ENCODE measurements around the gene INTU. TPM values are rescaled to one million over a fixed set of nuclear protein-coding genes. Genes with fewer than 3 reads are reported as not detected.

The INTU gene
- total RNA-seq, 1 donor from 2014 or later, result not detected

DNA sequence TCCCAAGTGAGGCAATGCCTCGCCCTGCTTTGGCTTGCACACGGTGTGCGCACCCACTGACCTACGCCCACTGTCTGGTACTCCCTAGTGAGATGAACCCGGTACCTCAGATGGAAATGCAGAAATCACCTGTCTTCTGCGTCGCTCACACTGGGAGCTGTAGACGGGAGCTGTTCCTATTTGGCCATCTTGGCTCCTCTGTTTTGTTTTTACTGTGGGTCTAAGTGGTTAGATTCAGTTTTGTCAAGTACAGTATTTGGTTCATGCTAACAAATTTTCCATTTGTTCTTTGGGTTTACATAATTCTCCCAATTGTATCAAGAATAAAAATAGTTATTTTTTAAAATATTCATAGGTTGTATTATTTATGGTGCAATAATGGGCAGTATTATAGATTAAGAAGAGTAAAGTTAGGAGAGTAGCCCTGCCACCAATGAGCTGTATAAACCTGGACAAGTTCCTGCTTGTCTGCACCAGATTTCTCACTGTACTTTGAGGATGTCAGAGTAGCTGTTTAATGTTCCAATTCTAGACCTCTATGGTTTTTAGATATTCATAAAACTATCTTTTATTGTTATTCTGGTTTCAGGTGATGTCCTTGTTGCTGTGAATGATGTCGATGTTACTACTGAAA, 23.4 kb downstream of the INTU start:
- no peak for DNase-seq (ENCODE audit: low spot score)
- intact Hi-C loops (cut with micrococcal nuclease), result no loop called here
- Mint-ChIP-seq H3K9me3 (no peaks in the 10 kb centered on the region), H3K36me3 (ENCODE audit: low read depth) (no peaks in the 10 kb centered on the region), H3K4me3 (ENCODE audit: low read depth) (no peak overlapping the region), H3K27ac (no peak overlapping the region), H3K27me3 (ENCODE audit: low read depth) (no peaks in the 10 kb centered on the region), H3K4me1 (ENCODE audit: low read depth) (no peaks in the 10 kb centered on the region)

DNA sequence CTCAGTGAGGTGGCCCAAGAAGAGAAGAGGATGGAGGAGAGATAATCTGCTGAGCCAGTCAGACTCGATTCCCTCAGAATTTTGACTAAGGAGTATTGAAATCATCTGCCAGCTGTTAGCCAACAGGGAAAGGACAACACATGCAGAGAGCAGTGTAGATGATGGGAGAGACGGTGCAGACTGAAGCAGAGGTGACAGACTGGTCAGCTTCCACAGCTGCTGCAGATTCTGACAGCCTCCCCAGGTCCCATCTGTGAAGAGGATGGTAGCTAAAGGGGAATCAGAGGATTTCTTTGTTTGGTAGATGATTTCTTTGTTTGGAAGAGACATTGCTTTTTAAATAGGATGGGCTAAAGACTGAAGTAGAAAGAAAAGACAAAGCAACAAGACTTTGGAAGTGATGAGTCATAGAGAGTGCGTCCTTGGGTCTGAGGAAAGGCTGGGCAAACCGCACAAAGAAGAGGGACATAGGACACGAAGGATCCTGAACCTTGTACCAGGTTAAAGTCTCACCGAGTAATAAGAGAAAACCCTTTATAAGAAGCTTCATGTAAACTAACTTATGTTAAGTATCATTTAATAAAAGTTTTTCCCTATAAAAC, 27.6 kb downstream of the INTU start:
- intact Hi-C loops (cut with micrococcal nuclease), result no loop called here
- Mint-ChIP-seq H3K4me1 (ENCODE audit: low read depth) (no peaks in the 10 kb centered on the region), H3K9me3 (no peaks in the 10 kb centered on the region), H3K36me3 (ENCODE audit: low read depth) (no peaks in the 10 kb centered on the region), H3K4me3 (ENCODE audit: low read depth) (no peak overlapping the region), H3K27ac (no peak overlapping the region), H3K27me3 (ENCODE audit: low read depth) (no peaks in the 10 kb centered on the region)
- DNase-seq (ENCODE audit: low spot score), result no peak

DNA sequence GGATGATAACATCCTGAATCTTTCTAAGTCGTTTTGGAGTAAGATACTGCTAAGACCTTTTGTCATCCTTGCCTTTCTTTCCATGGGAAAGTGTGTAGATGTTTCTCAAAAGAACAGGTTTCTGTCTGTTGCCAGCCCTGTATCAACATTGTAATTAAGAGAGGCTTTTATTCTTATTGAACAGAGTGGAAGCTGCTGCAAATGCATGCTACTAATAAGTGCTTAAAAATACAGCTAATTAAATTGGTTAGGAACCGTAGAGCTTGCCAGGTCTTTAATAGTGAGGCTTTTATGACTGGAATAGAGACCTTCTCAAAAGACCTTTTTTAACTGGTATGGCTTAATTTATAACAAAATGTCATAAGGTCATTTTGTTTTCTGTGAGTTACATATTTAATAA, 34.4 kb downstream of the INTU start:
- H3K4me3 Mint-ChIP-seq (ENCODE audit: low read depth), result no peak overlapping the region
- H3K36me3 Mint-ChIP-seq (ENCODE audit: low read depth), result no peaks in the 10 kb centered on the region
- H3K27me3 Mint-ChIP-seq (ENCODE audit: low read depth), result peaks cover 2% of the 10 kb centered on the region
- H3K4me1 Mint-ChIP-seq (ENCODE audit: low read depth), result no peaks in the 10 kb centered on the region
- intact Hi-C loops (cut with micrococcal nuclease), result no loop called here
- no peak overlapping the region for H3K27ac Mint-ChIP-seq
- H3K9me3 Mint-ChIP-seq, result no peaks in the 10 kb centered on the region
- no peak for DNase-seq (ENCODE audit: low spot score)

DNA sequence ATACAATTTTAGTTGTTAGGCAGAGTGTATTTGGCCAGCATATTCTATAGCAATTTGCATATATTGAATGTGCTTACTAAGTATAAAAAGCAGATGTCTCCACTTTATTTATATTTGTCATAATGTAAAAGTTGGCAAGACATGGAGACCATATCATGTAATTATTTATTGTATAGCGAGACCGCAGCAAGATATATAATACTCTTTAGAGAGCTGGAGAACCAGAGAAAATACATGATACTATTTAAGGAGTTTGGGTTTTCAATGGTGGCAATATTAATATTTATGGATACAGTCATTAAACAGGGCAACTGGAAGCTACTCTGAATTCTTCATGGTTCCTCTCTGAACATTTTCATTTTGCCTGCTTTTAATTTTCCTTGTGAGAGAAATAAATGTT, 35.0 kb downstream of the INTU start:
- no peak overlapping the region for H3K27ac Mint-ChIP-seq
- intact Hi-C loops (cut with micrococcal nuclease), result no loop called here
- no peaks in the 10 kb centered on the region for H3K4me1 Mint-ChIP-seq (ENCODE audit: low read depth)
- H3K4me3 Mint-ChIP-seq (ENCODE audit: low read depth), result no peak overlapping the region
- H3K36me3 Mint-ChIP-seq (ENCODE audit: low read depth), result no peaks in the 10 kb centered on the region
- H3K27me3 Mint-ChIP-seq (ENCODE audit: low read depth), result peaks cover 2% of the 10 kb centered on the region
- no peaks in the 10 kb centered on the region for H3K9me3 Mint-ChIP-seq
- DNase-seq (ENCODE audit: low spot score), result no peak

- Mint-ChIP-seq H3K9me3 (no peaks in the 10 kb centered on the region), H3K4me1 (ENCODE audit: low read depth) (no peaks in the 10 kb centered on the region), H3K27me3 (ENCODE audit: low read depth) (peaks cover 2% of the 10 kb centered on the region), H3K27ac (no peak overlapping the region), H3K36me3 (ENCODE audit: low read depth) (no peaks in the 10 kb centered on the region), H3K4me3 (ENCODE audit: low read depth) (no peak overlapping the region)
- intact Hi-C loops (cut with micrococcal nuclease), result no loop called here
- no peak for DNase-seq (ENCODE audit: low spot score)
Measured at GRCh38 chr4:127668770-127669169, 36.0 kb downstream of the INTU start.

DNA sequence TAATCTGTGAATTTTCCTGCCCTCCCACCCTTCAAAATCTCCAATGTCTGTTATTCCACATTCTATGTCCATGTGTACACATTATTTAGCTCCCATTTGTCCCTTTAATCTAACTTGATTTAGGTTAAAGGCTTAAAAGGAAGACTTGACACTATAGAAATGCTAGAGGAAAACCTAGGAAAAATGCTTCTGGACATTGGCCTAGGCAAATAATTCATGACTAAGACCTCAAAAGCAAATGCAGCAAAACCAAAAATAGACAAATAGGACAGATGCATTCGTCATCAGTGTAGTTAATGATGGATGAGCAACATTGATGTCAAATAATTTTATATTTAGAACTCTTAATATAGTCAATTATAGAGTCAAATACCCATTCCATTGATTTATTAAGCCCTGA, 36.9 kb downstream of the INTU start:
- intact Hi-C loops (cut with micrococcal nuclease), result no loop called here
- H3K4me3 Mint-ChIP-seq (ENCODE audit: low read depth), result no peak overlapping the region
- H3K36me3 Mint-ChIP-seq (ENCODE audit: low read depth), result no peaks in the 10 kb centered on the region
- no peaks in the 10 kb centered on the region for H3K4me1 Mint-ChIP-seq (ENCODE audit: low read depth)
- no peaks in the 10 kb centered on the region for H3K9me3 Mint-ChIP-seq
- peaks cover 2% of the 10 kb centered on the region for H3K27me3 Mint-ChIP-seq (ENCODE audit: low read depth)
- no peak overlapping the region for H3K27ac Mint-ChIP-seq
- no peak for DNase-seq (ENCODE audit: low spot score)

DNA sequence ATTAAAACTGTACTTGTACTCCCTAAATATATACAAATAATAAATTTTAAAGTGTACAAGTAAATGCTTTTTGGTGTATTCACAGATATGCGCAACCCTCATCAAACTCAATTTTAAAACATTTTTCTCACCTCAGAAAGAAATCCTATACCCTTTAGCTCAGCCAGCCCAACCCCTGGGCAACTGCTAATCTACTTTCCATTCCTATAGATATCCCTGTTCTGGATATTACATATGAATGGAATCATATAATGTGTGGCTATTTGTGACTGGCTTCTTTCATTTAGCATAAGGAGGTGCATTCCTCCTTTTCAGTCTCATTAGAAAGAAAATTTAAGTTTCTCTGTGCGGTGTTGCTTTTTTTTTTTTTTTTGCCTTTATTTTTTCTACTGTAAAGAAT, 39.4 kb downstream of the INTU start:
- Mint-ChIP-seq H3K4me1 (ENCODE audit: low read depth) (no peaks in the 10 kb centered on the region), H3K27me3 (ENCODE audit: low read depth) (peaks cover 2% of the 10 kb centered on the region), H3K27ac (no peak overlapping the region), H3K36me3 (ENCODE audit: low read depth) (no peaks in the 10 kb centered on the region), H3K4me3 (ENCODE audit: low read depth) (no peak overlapping the region), H3K9me3 (no peaks in the 10 kb centered on the region)
- intact Hi-C loops (cut with micrococcal nuclease), result no loop called here
- DNase-seq (ENCODE audit: low spot score), result no peak

DNA sequence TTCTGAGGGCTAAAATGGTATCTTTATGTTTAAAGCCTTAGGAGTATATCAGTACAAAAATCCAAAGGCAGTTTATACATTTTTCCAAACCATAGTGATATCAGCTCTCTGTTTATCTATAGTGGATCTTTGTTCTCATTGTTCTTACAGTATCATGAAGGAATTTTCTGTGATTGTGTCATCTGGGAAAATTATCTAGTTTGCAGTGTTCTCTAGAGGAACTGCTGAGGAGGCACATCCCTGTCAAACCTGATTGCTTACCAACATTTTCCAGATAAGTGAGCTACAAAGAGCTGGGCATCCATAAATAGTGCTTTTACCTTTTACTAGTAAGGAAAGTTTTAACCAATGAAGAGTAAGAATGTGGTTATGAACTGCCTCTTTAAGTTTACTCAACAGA, 52.5 kb downstream of the INTU start:
- no peak for DNase-seq (ENCODE audit: low spot score)
- intact Hi-C loops (cut with micrococcal nuclease), result no loop called here
- no peaks in the 10 kb centered on the region for H3K9me3 Mint-ChIP-seq
- no peaks in the 10 kb centered on the region for H3K36me3 Mint-ChIP-seq (ENCODE audit: low read depth)
- H3K27ac Mint-ChIP-seq, result no peak overlapping the region
- H3K4me1 Mint-ChIP-seq (ENCODE audit: low read depth), result no peaks in the 10 kb centered on the region
- no peak overlapping the region for H3K4me3 Mint-ChIP-seq (ENCODE audit: low read depth)
- H3K27me3 Mint-ChIP-seq (ENCODE audit: low read depth), result no peaks in the 10 kb centered on the region

- no peaks in the 10 kb centered on the region for H3K4me1 Mint-ChIP-seq (ENCODE audit: low read depth)
- H3K9me3 Mint-ChIP-seq, result no peaks in the 10 kb centered on the region
- no peak for DNase-seq (ENCODE audit: low spot score)
- H3K36me3 Mint-ChIP-seq (ENCODE audit: low read depth), result no peaks in the 10 kb centered on the region
- intact Hi-C loops (cut with micrococcal nuclease), result no loop called here
- H3K27ac Mint-ChIP-seq, result no peak overlapping the region
- no peaks in the 10 kb centered on the region for H3K27me3 Mint-ChIP-seq (ENCODE audit: low read depth)
- H3K4me3 Mint-ChIP-seq (ENCODE audit: low read depth), result no peak overlapping the region
Measured at GRCh38 chr4:127686658-127687057, 53.9 kb downstream of the INTU start.

- Mint-ChIP-seq H3K9me3 (no peaks in the 10 kb centered on the region), H3K27me3 (ENCODE audit: low read depth) (no peaks in the 10 kb centered on the region), H3K4me3 (ENCODE audit: low read depth) (no peak overlapping the region), H3K36me3 (ENCODE audit: low read depth) (no peaks in the 10 kb centered on the region), H3K4me1 (ENCODE audit: low read depth) (no peaks in the 10 kb centered on the region), H3K27ac (no peak overlapping the region)
- DNase-seq (ENCODE audit: low spot score), result no peak
- intact Hi-C loops (cut with micrococcal nuclease), result no loop called here
Measured at GRCh38 chr4:127687580-127687979, 54.8 kb downstream of the INTU start.

DNA sequence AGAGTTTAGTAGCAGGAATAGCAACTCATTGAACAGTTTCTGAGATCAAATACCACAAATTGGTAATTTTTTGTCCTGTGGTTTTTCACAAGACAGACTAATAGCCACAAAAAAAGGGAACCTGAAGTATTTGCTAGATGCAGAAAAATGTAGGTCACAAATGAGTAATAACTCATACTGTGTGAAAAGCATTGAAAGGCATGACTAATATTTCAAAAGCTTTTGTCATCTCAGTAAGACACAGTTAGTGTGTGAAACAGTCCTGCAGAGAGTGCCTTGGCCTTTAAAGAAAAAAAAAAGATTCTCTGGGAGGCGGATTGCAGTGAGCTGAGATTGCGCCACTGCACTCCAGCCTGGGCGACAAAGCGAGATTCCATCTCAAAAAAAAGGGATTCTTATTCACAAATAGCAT, 66.0 kb downstream of the INTU start:
- intact Hi-C loops (cut with micrococcal nuclease), result no loop called here
- Mint-ChIP-seq H3K27ac (no peak overlapping the region), H3K9me3 (no peaks in the 10 kb centered on the region), H3K4me3 (ENCODE audit: low read depth) (no peak overlapping the region), H3K4me1 (ENCODE audit: low read depth) (no peaks in the 10 kb centered on the region), H3K36me3 (ENCODE audit: low read depth) (no peaks in the 10 kb centered on the region), H3K27me3 (ENCODE audit: low read depth) (peaks cover 2% of the 10 kb centered on the region)
- DNase-seq (ENCODE audit: low spot score), result no peak

DNA sequence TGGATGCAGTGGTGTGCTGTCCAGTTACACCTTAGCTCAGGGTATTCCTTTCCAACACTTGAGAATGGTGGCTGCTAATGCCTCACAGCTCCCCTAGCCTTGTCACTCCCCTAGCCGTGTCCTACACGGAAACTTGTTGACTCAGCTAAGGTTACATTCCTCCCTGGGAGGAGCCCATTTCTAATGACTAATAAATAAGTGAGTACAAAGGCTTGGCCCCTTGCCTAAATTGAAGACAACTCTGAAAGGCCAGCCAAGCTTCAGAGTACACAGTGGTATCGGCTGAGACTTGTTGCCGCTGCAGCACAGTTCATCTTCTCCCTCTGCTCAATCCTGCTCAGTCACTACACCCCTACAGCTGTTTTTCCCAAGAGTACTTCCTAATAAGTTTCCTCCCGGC, 76.2 kb downstream of the INTU start:
- Mint-ChIP-seq H3K36me3 (ENCODE audit: low read depth) (no peaks in the 10 kb centered on the region), H3K9me3 (no peaks in the 10 kb centered on the region), H3K4me3 (ENCODE audit: low read depth) (no peak overlapping the region), H3K27ac (no peak overlapping the region), H3K4me1 (ENCODE audit: low read depth) (no peaks in the 10 kb centered on the region), H3K27me3 (ENCODE audit: low read depth) (no peaks in the 10 kb centered on the region)
- intact Hi-C loops (cut with micrococcal nuclease), result no loop called here
- DNase-seq (ENCODE audit: low spot score), result no peak

- no peak overlapping the region for H3K27ac Mint-ChIP-seq
- H3K27me3 Mint-ChIP-seq (ENCODE audit: low read depth), result no peaks in the 10 kb centered on the region
- H3K4me3 Mint-ChIP-seq (ENCODE audit: low read depth), result no peak overlapping the region
- intact Hi-C loops (cut with micrococcal nuclease), result no loop called here
- no peaks in the 10 kb centered on the region for H3K4me1 Mint-ChIP-seq (ENCODE audit: low read depth)
- no peaks in the 10 kb centered on the region for H3K9me3 Mint-ChIP-seq
- no peaks in the 10 kb centered on the region for H3K36me3 Mint-ChIP-seq (ENCODE audit: low read depth)
- no peak for DNase-seq (ENCODE audit: low spot score)
Measured at GRCh38 chr4:127709456-127709855, 76.7 kb downstream of the INTU start.

All from activated T-helper 2 cell treated with anti-CD3 and anti-CD28 coated beads, Interferon-gamma antibody, Interleukin-2, Interleukin-4, amounts not matched to agents 10 μg/mL and 5 μg/mL and 100 μg/mL, durations not matched to agents 14 hours and 24 hours and 36 hours (primary cell).